Aorta (tissue), 5 donors: ENCODE measurements around the gene RUNX1. TPM values are rescaled to one million over a fixed set of nuclear protein-coding genes. Genes with fewer than 3 reads are reported as not detected.

Experiments used
- ATAC-seq: fragments of 200-7000 bp; cut with Tn5 transposase; one replicate; pipeline ENCODE4 v1.9.1; 2022; ENCODE audit warnings: moderate library complexity; ENCODE audit not compliant: low FRiP score
- DNase-seq, 2 donors: peaks; one replicate each; pipeline ENCODE4 v3.0.0-alpha.2; 2020
- H3K27ac ChIP-seq, 2 donors: one replicate each; pipeline ENCODE4 v1.5.1; 2013; ENCODE audit warnings: low read length in 2 of 2, mild to moderate bottlenecking in 2 of 2, moderate library complexity in 2 of 2, control low read depth in 1 of 2, inconsistent platforms in 1 of 2, low read depth in 1 of 2
- H3K27me3 ChIP-seq, 2 donors: one replicate each; pipeline ENCODE4 v1.6.1; 2013; ENCODE audit warnings: control low read depth in 1 of 2, low read length in 1 of 2, mild to moderate bottlenecking in 1 of 2, moderate library complexity in 1 of 2; ENCODE audit not compliant: insufficient read depth in 2 of 2, control insufficient read depth in 1 of 2
- H3K36me3 ChIP-seq, 2 donors: one replicate each; pipeline ENCODE4 v1.6.1; 2013; ENCODE audit warnings: control low read depth in 1 of 2, low read length in 1 of 2, mild to moderate bottlenecking in 1 of 2; ENCODE audit not compliant: insufficient read depth in 2 of 2, control insufficient read depth in 1 of 2
- H3K4me1 ChIP-seq, 2 donors: one replicate each; pipeline ENCODE4 v1.6.1; 2013; ENCODE audit warnings: low read length in 2 of 2, control low read depth in 1 of 2, mild to moderate bottlenecking in 1 of 2, moderate library complexity in 1 of 2; ENCODE audit not compliant: insufficient read depth in 2 of 2, control insufficient read depth in 1 of 2
- H3K4me3 ChIP-seq, 2 donors: one replicate each; pipeline ENCODE4 v1.5.1; 2013; ENCODE audit warnings: low read length in 2 of 2, control low read depth in 1 of 2, mild to moderate bottlenecking in 1 of 2
- H3K9me3 ChIP-seq: one replicate; pipeline ENCODE4 v1.6.1; 2013; ENCODE audit warnings: mild to moderate bottlenecking, low read length; ENCODE audit not compliant: control insufficient read depth
- WGBS, 2 donors: extraction: QIAGEN DNeasy Blood & Tissue Kit; methylation state at CpG; one replicate each; pipeline ENCODE4 v1.1.7; 2013; 5-methylcytosine and 5-hydroxymethylcytosine counted together
- intact Hi-C, 2 donors: fragments of 100-400 bp; cut with DNase I; formaldehyde crosslinking; loops; one replicate each; pipeline versions ENCODE4 v1.14.2 to v1.15.0; 2022
- long read RNA-seq, 2 donors: library from polyadenylated mRNA; unstranded; transcript quantifications; one replicate each; pipeline ENCODE4 v2.0.0, GENCODE V29; 2020 to 2021
- polyA plus RNA-seq, 2 donors: library from polyadenylated mRNA; stranded (reverse); fragments of 200-250 nt; gene quantifications; one replicate each; pipeline ENCODE4 v1.2.3, GENCODE V29; 2013
- total RNA-seq, 2 donors: library from RNA; stranded (reverse); fragmentation: NEBNext Ultra II Directional; extraction: Animal tissue kit (Norgen Biotek cat#: 25700); gene quantifications; one replicate each; pipeline ENCODE4 v1.2.1, GENCODE V29; 2021
- donor health status: healthy with polysubstance abuse.
- donor health status: Bipolar disorder and iron deficiency.
- donor health status: DM: no; HTN: no; CAD: no.
- donor health status: DM: no; HTN: no; CAD: no.
- donor health status: DM: yes; HTN: yes; CAD: no.

The RUNX1 gene
- 100 to 1,000 TPM in 1 of 2 donors, 10 to 100 TPM in 1; 58.2 to 128 TPM for total RNA-seq
- 1 to 10 TPM; 2.9 to 5.0 TPM for polyA plus RNA-seq
- long read RNA-seq, donor 1, partial matches to known transcripts = 1 of 20 reads
- long read RNA-seq, donor 1, other reads (novel, unspliced or antisense) = 19 of 20 reads
- long read RNA-seq, donor 2, partial matches to known transcripts = 1 of 39 reads
- long read RNA-seq, donor 2, other reads (novel, unspliced or antisense) = 37 of 39 reads

DNA sequence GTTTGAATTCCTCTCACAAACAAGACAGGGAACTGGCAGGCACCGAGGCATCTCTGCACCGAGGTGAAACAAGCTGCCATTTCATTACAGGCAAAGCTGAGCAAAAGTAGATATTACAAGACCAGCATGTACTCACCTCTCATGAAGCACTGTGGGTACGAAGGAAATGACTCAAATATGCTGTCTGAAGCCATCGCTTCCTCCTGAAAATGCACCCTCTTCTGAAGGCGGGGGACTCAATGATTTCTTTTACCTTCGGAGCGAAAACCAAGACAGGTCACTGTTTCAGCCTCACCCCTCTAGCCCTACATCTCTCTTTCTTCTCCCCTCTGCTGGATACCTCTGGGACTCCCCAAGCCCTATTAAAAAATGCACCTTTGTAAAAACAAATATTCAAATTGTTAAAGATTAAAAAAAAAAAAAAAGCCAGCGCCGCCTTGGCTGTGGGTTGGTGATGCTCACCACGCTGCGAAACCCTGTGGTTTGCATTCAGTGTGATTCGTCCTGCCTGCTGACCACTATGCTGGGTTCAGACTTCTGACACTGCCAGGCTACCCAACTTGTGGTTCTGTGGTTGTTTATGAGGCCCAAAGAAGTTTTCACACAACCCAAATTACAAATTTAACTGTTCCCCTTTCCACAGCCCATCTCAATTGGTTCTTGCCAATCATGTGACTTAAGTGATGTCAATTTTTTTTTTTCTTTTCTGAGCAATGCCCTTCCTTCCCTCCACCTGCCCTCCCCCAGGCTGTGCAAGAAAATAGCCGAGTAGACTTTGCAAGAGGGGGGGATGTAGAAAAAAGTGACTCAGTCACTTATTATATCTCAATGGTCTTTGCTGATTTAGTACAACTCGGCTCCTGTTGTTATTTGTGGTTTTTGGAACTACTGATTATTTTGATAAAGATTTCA is at the start of gene RUNX1:
Gene RUNX1, minus strand, starts transcription at position 597 of the 912 bp plus-strand sequence.
- DNase-seq (peak in 1 of 2 donors; percentile 79), ATAC-seq (no peak)
- no peaks in the 10 kb centered on the region for H3K9me3 ChIP-seq
- H3K4me1 ChIP-seq = peaks cover 0 to 7% of the 10 kb centered on the region in 2 donors
- H3K36me3 ChIP-seq = no peaks in the 10 kb centered on the region
- 73 to 75% methylated on average over 14 of the region's 14 CpGs for WGBS, 2 donors
- intact Hi-C loops = no loop called here
- H3K27me3 ChIP-seq = no peaks in the 10 kb centered on the region
- no peak within 1 kb of the TSS for H3K4me3 ChIP-seq
- H3K27ac ChIP-seq = peak within 1 kb of the TSS; percentile 18 to 42

DNA sequence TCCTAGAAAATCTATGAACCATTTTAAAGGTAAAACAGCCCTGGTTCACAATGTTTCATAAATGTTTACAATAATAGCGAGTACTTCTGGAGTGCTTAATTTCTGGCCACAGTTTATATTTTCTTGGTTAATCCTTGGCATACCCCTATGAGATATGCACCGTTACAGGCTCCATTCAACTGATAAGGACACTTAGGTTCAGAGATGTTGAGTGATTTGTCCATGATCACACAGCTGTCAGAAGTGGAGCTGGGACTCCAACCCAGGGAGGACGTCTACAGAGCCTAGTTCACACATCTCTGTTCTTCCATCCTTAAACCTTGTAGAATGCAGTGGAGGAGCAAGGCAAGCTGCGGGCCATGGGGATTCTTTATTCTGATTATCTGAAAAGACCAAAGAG is 48.4 kb upstream of the RUNX1 start:
- Histone ChIP-seq H3K4me3 (no peak overlapping the region), H3K4me1 (peaks cover 0 to 4% of the 10 kb centered on the region in 2 donors), H3K27me3 (no peaks in the 10 kb centered on the region), H3K27ac (no peak overlapping the region), H3K9me3 (no peaks in the 10 kb centered on the region), H3K36me3 (no peaks in the 10 kb centered on the region)
- 89 to 94% methylated on average over 4 of the region's 4 CpGs for WGBS, 2 donors
- ATAC-seq (no peak), DNase-seq (no peak)
- intact Hi-C loops = no loop called here

DNA sequence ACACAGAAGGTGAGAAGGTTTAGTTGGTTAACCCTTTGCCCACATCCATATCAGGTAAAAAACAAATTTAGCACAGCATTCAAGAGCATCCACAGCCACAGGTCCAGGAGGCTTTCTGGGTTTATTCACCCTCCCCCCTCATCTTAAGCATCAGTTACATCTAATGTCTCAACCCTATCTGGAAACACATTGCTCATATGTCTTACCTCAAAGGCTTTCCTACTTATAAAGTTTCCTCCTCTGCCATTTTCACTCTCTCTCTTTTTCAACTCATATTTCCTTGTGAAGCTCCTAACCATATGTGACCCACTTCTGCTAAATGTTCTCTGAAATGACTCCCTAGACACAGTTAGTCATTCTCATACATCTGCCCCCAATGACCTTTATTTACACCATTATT is 47.9 kb upstream of the RUNX1 start:
- DNase-seq (no peak), ATAC-seq (no peak)
- intact Hi-C loops = no loop called here
- Histone ChIP-seq H3K27me3 (no peaks in the 10 kb centered on the region), H3K9me3 (no peaks in the 10 kb centered on the region), H3K4me3 (no peak overlapping the region), H3K36me3 (no peaks in the 10 kb centered on the region), H3K4me1 (peaks cover 0 to 4% of the 10 kb centered on the region in 2 donors), H3K27ac (no peak overlapping the region)

DNA sequence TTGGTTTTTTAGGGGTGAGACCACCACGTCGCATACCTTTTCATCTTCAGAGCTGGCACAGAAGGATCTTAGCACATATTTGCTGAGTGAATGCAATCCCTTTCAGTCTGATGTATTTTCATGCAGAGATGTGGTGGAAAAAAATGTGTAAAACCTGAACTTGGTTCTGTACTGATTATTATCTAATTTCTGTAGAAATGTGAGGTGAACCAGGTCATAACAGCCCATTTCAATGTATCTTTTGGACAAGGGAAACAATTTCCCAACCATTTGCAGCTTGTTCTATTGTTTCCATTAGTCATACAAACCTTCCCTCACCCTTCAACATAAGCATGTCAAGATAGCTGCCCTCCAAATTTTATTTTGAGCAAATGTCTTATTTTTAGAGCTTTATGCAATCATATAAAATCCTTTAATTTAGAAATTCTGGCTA is 46.8 kb upstream of the RUNX1 start:
- no peaks in the 10 kb centered on the region for H3K9me3 ChIP-seq
- no peak for ATAC-seq
- intact Hi-C loops = no loop called here
- H3K36me3 ChIP-seq = no peaks in the 10 kb centered on the region
- H3K4me3 ChIP-seq = no peak overlapping the region
- H3K4me1 ChIP-seq = peaks cover 0 to 4% of the 10 kb centered on the region in 2 donors
- WGBS, 2 donors = 20 to 27% methylated on average over 2 of the region's 2 CpGs
- DNase-seq = no peak
- no peaks in the 10 kb centered on the region for H3K27me3 ChIP-seq
- H3K27ac ChIP-seq = no peak overlapping the region

DNA sequence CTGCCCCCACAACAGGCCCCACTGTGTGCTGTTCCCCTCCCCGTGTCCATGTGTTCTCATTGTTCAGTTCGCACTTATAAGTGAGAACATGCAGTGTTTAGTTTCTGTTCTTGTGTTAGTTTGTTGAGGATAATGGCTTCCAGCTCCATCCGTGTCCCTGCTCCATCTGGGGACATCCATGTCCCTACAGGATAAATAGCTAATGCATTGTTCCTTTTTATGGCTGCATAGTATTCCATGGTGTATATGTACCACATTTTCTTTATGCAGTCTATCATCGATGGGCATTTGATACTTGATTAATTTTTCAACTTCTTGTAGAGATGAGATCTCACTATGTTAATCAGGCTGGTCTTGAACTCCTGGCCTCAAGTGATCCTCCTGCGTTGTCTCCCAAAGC is 44.4 kb upstream of the RUNX1 start:
- Histone ChIP-seq H3K27ac (no peak overlapping the region), H3K4me1 (peaks cover 3 to 4% of the 10 kb centered on the region in 2 donors), H3K9me3 (no peaks in the 10 kb centered on the region), H3K36me3 (no peaks in the 10 kb centered on the region), H3K27me3 (no peaks in the 10 kb centered on the region), H3K4me3 (no peak overlapping the region)
- WGBS, 2 donors = 95 to 96% methylated on average over 5 of the region's 5 CpGs
- intact Hi-C loops = no loop called here
- ATAC-seq (no peak), DNase-seq (no peak)

DNA sequence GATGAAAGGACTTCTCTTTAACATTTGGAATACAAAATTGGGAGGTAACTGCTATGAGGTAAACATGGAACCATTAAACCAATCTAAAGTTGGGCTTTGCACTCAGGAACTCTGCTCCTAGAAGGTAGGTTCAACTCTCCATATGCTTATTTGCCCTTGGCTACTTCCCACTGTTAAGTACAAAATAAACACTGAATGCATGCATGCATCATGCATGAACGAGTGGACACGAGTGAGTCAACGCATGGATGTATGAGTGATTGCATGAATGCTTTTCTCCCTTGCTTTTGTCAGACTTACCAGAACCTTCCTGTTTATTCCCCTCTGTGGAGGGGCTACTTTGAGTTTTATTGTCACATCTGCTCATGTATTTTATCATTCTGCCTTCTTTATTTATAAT is 42.4 kb upstream of the RUNX1 start:
- Histone ChIP-seq H3K36me3 (no peaks in the 10 kb centered on the region), H3K27ac (no peak overlapping the region), H3K9me3 (no peaks in the 10 kb centered on the region), H3K27me3 (no peaks in the 10 kb centered on the region), H3K4me3 (no peak overlapping the region), H3K4me1 (peaks cover 3 to 4% of the 10 kb centered on the region in 2 donors)
- no peak for DNase-seq
- WGBS, 2 donors = 85 to 93% methylated on average over 3 of the region's 3 CpGs
- intact Hi-C loops = no loop called here
- ATAC-seq = no peak

DNA sequence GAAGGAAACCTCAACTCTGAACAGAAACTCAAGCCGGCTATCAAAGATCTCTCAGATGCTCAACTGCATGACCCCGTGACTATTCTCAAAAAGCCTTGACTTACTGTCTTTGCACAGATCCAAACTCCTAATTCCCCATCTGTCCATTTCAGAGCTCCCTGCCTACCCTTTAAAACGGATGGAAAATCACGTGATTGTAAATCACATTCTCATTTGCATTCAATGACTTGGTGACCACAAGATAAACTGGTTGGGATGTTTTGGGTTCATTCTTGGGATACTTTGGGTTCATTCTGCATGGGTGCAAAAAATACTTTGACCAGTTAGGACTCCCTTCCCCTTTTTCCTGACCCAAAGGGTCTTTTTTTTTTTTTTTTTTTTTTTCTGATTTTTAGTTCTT is 41.3 kb upstream of the RUNX1 start:
- Histone ChIP-seq H3K4me1 (peaks cover 0 to 3% of the 10 kb centered on the region in 2 donors), H3K4me3 (no peak overlapping the region), H3K9me3 (peaks cover 1% of the 10 kb centered on the region), H3K27ac (no peak overlapping the region), H3K27me3 (no peaks in the 10 kb centered on the region), H3K36me3 (no peaks in the 10 kb centered on the region)
- intact Hi-C loops = no loop called here
- WGBS, 2 donors = 75 to 82% methylated on average over 4 of the region's 4 CpGs
- DNase-seq (no peak), ATAC-seq (no peak)

DNA sequence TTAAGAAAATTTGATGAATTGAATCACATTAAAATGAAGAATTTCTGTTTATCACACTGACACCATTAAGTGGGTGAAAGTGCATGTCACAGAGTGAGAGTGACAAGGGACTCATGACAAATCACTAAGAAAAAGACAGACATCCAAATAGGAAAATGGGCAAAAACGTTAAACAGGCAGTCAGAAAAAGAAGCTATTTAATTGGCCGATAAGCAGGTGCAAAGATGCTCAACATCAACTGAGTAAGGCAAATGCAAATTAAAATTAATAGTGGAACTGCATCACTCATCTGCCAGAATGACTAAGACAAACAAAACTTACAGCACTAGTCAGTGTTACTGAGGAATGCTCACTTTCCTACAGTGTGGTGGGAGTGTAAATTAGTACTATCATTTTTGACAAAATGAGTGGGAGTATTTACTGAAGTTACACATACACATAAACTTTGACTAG is 39.2 kb upstream of the RUNX1 start:
- Histone ChIP-seq H3K9me3 (peaks cover 1% of the 10 kb centered on the region), H3K4me3 (no peak overlapping the region), H3K27me3 (no peaks in the 10 kb centered on the region), H3K27ac (no peak overlapping the region), H3K36me3 (no peaks in the 10 kb centered on the region), H3K4me1 (peaks cover 0 to 3% of the 10 kb centered on the region in 2 donors)
- ATAC-seq (no peak), DNase-seq (no peak)
- WGBS, 2 donors = 69 to 73% methylated on average over 2 of the region's 2 CpGs
- intact Hi-C loops = no loop called here

DNA sequence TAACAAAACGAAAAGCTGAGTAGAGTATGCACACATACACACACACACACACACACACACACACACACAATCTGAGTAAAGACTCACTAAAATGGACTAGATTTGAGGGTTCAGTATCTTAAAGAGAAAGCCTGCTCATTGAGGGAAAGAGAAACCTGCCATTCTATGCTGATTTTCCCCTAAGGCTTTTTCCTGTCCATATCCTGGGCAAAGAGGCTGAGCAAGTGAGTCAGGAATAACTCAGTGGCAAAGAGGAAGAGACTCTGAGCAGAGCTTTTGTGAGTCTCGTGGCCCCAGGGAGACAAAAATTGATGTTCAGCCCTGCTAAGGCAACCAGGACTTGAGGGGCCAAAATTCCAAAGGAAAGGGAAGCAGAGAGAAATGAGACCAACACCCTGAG is 37.3 kb upstream of the RUNX1 start:
- ATAC-seq (no peak), DNase-seq (no peak)
- Histone ChIP-seq H3K4me3 (no peak overlapping the region), H3K36me3 (no peaks in the 10 kb centered on the region), H3K9me3 (peaks cover 1% of the 10 kb centered on the region), H3K27ac (no peak overlapping the region), H3K4me1 (peaks cover 0 to 3% of the 10 kb centered on the region in 2 donors), H3K27me3 (no peaks in the 10 kb centered on the region)
- intact Hi-C loops = no loop called here
- 71 to 74% methylated on average over 2 of the region's 2 CpGs for WGBS, 2 donors
